HG02981 (cell line): ENCODE results near the gene EP400.

Experiments used
- ATAC-seq: cut with Tn5 transposase; IDR thresholded peaks from one replicate; pipeline ENCODE4 v1.9.1; 2021; ENCODE audit warnings: mild to moderate bottlenecking, moderate library complexity; ENCODE audit not compliant: unreplicated experiment

EP400 gene

GRCh38 chr12:131911028-131911650 lies 38.6 kb upstream of the EP400 start:
- ATAC-seq, result no peak

DNA sequence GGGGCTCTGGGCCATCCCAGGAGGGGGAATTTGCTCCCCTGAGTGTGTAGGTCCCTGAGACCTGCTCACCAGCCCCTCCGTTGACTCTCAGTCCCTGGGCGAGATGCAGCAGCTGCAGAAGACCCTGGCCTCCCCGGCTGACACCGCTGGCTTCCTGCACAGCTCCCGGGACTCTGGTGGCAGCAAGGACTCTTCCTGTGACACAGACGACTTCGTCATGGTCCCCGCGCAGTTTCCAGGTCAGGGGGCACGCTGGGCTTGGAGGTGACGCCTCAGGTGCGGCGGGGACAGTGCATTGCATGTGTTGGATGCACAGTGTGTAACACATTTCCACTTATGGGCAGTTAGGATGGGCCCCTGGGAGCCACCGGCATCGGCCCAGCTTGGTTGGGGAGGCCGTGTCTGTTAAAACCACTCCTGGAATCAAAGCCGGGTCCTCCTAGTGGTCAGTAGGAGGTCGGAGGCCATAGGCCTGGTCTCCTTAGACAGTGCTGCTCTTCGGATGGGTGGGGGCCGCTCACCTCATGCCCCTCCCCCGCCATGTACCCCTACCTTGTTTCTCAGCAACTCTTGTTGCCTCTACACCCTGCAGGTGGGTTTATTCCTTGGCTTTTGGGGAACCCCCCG lies 37.8 kb upstream of the EP400 start:
- ATAC-seq, result no peak

DNA sequence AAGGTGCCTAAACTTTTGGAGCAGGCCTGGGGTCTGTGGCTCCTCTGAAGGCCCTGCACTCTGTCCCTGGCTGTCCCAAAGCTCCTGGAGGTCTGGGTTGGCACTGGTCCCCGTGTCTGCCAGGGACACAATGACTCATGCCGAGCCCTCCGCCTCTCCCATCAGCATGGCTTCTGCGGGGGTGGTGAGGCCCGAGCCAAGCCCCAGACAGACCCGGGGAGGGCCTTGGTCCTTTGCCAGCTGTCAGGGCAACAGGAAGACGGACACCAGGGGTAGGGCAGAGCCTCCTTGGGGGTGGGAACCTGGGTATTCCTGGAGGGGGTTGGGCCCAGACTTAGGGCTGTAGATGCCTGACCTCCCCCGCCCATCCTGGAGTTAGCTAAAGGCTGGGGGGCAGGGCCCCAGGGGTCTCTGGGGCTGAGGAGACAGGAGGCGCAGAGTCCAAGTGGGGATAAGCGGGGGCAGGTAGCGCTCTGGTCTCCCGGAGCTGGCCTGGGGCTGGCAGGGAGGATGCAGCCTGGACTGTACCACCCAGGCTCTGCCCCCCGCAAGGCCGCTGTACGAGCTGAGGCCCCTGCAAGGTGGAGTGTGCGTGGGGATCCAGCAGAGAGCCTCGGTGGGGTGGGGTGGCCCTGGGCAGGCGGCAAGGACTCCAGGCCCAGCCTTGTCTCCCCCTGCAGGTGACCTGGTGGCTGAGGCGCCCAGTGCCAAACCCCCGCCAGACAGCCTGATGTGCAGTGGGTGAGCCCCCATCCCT lies 37.0 kb upstream of the EP400 start:
- no peak for ATAC-seq

DNA sequence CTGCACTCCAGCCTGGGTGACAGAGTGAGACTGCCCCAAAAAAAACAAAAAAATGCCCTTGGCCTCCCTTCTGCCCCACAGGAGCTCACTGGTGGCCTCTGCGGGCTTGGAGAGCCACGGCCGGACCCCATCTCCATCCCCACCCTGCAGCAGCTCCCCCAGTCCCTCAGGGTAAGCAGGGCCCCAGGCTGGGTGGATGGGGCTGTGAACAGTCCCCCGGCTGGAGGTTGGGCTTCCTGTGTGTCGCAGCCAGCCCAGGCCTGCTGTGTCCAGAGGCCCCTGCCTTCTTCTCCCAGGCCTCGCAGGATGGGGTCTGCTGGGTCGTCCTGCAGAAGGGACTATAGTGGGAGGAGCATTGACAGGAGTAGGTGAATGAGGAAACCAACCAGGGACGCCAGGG lies 36.1 kb upstream of the EP400 start:
- ATAC-seq, result no peak

GRCh38 chr12:131914179-131914702 lies 35.5 kb upstream of the EP400 start:
- ATAC-seq, result no peak

DNA sequence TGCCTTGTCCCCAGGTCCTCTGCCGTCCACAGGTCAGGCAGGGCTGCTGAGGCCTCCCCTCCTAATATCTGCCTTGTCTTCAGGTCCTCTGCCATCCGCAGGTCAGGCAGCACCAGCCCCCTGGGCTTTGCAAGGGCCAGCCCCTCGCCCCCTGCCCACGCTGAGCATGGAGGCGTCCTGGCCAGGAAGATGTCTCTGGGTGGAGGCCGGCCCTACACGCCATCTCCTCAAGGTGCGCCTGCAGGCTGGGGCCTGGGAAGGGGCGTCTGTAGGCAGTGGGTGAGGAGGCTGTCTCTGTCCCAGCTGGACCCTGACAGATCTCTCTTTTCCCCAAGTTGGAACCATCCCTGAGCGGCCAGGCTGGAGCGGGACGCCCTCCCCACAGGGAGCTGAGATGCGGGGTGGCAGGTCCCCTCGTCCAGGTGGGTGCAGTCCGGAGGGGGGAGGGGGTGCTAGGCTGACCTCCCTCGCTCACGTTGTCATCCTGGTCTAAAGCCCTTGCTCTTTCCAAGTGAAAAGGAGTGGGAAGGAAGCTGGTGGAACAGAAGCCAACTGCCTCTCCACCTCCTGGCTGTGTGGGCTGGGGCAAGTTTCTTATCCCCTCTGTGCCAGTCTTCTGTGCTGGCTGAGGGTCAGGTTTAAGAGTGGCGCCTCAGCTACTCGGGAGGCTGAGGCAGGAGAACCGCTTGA lies 34.6 kb upstream of the EP400 start:
- ATAC-seq, result no peak

- ATAC-seq, result no peak
Measured at GRCh38 chr12:131915823-131916222, 33.9 kb upstream of the EP400 start.

DNA sequence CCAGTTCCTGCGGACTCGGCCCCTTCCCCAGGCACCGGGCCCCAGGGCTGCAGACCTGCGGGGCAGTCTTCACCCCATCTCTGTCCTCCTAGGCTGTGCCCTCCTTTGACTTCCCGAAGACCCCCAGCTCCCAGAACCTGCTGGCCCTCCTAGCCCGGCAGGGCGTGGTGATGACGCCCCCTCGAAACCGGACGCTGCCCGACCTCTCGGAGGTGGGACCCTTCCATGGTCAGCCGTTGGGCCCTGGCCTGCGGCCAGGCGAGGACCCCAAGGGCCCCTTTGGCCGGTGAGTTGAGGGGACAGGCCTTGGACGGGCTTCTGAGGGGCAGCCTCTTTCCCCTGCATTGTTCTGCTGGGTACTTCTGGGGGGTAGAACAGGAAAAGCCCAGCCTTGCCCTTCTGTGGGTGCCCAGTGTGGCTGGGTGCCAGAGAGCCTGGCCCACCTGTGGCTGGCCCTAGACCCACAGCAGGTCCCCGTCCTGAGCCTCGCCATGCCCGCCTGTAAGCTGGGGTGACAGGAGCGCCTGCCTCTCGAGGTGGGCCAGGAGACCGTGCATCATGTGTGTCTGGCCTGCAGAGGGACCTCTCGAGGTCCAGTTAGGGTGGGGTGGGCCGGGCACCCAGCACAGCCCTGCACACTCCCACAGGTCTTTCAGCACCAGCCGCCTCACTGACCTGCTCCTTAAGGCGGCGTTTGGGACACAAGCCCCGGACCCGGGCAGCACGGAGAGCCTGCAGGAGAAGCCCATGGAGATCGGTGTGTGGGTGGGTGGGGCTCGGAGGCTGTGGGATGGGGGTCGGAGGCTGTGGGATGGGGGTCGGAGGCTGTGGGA lies 33.2 kb upstream of the EP400 start:
- no peak for ATAC-seq

- ATAC-seq, result no peak
Measured at GRCh38 chr12:131917139-131917710, 32.5 kb upstream of the EP400 start.

GRCh38 chr12:131917711-131918306 lies 31.9 kb upstream of the EP400 start:
- no peak for ATAC-seq

GRCh38 chr12:131918311-131919050 lies 31.3 kb upstream of the EP400 start:
- no peak for ATAC-seq

DNA sequence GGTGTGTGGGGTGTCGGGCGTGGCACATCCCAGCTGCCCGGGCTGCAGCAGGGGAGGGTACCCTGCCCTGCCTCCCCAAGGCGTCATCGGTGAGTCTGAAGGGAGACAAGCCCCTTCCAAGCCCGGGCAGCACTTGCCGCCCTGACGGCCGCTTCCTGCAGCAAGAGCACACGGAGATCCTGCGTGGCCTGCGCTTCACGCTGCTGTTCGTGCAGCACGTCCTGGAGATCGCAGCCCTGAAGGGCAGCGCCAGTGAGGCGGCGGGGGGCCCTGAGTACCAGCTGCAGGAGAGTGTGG lies 30.7 kb upstream of the EP400 start:
- ATAC-seq, result no peak

DNA sequence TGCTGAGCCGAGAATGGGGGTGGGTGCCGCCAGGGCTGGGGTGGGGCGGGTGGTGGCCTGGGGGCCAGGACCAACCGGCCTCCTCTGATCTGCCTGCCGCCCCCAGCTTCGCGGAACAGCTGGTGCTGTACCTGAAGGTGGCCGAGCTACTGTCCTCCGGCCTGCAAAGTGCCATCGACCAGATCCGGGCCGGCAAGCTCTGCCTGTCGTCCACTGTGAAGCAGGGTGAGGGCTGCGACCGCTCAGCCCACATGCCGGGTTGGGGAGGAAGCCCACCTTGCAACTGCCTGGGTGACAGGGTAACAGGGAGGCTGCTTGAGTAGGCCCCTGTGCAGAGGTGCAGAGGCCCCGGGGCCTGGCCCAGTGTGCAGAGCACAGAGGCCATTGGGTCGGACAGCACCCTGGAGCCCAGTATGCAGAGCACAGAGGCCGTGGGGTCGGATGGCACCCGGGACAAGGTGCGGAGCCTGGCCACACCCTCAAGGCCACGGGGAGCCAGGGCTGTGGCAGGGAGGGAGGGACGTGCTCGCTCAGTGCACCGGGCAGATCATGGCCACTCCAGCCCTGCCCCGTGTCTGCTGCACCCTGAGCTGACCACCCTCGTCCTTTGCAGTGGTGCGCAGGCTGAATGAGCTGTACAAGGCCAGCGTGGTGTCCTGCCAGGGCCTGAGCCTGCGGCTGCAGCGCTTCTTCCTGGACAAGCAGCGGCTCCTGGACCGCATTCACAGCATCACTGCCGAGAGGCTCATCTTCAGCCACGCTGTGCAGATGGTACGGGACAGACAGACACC lies 30.2 kb upstream of the EP400 start:
- no peak for ATAC-seq

DNA sequence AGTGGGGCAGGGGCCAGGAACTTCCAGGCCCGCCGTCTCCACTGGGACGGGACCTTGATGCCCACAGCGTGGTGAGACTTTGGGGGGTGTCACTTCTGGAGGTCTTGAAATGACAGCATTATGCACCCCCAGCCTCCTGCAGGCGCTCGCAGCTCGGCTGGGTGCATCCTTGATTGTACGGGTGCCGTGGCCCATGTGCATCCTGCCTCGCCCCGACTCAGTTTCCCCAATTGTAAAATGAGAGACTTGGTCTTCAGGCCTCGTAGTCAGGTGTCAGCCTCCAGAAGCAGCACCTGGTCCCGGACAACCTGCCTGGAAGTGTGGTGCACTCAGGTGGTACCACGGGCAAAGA lies 29.6 kb upstream of the EP400 start:
- ATAC-seq, result no peak

DNA sequence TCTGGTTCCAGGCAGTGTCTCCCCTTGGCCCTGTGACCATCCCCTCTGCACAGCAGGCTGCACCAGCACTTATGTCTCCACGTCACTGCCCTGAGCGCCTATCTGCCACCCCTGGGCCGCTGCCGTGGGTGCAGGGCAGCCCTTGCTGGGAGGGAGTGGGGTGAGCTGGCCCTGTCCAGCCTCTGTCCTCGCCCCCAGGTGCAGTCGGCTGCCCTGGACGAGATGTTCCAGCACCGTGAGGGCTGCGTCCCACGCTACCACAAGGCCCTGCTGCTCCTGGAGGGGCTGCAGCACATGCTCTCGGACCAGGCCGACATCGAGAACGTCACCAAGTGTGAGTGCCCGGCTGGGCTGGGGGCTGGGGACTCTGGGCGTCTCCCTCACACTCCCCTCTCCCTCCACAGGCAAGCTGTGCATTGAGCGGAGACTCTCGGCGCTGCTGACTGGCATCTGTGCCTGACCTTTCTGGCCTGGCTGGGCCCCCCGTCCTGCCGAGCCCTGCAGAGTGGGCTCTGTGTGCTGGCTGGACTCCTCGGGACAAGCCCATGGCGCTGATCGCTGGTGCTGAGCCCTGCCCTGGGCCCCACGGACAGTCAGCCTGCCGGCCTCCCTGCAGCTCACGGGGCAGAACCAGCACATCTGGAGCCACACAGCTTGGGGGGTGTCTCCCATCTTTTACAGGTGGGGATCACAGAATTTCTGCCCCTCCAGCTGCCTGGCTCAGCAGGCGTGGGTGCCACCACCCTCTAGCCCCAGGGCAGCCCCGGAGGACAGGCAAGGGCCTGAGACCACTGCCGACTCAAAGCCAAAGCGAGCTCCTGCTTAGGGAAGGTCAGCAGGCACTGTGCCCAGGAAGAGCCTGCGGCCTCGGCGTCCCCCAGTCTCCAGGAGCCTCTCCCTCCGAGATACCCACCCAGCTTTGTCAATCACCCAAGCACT lies 28.6 kb upstream of the EP400 start:
- no peak for ATAC-seq

- no peak for ATAC-seq
Measured at GRCh38 chr12:131921866-131922769, 27.6 kb upstream of the EP400 start.

DNA sequence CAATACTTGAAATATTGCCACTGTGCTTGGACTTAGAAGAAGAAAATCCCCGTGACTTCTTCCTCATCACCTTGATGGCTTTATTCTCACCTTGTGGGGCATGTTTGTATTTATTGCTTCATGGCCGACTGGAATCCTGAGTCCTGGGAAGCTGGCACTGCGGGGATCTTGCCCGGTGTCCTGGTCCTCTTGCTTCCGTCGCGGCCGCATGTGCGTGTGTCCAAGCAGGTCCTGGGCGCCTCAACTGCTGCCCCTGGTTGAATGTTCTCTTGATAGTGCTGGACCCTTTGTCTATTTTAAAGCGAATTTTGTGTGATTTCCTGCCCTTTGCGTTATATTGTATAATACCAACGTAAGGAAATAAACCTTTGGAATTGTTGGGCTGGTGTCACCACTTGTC lies 27.0 kb upstream of the EP400 start:
- no peak for ATAC-seq
